Mammary epithelial cell (primary cell): ENCODE results near the gene CCDC13.

Source experiments
- EZH2 ChIP-seq: IDR thresholded peaks from 2 replicates; pipeline ENCODE4 v1.6.1; 2012; ENCODE audit warnings: low read length, inconsistent platforms, borderline replicate concordance
- TF ChIP-seq, protein P1 (sequence below), 2 donors: IDR thresholded peaks in 1 of 2; conservative IDR thresholded peaks in 1 of 2; 2 replicates each; pipeline ENCODE4 v1.5.1; 2011 to 2012; ENCODE audit warnings: inconsistent platforms in 2 of 2, low read length in 2 of 2, mild to moderate bottlenecking in 2 of 2, control low read depth in 1 of 2, low read depth in 1 of 2; ENCODE audit not compliant: insufficient read depth in 1 of 2; ENCODE audit errors: extremely low read depth in 1 of 2

- TF ChIP-seq, protein P1, sequence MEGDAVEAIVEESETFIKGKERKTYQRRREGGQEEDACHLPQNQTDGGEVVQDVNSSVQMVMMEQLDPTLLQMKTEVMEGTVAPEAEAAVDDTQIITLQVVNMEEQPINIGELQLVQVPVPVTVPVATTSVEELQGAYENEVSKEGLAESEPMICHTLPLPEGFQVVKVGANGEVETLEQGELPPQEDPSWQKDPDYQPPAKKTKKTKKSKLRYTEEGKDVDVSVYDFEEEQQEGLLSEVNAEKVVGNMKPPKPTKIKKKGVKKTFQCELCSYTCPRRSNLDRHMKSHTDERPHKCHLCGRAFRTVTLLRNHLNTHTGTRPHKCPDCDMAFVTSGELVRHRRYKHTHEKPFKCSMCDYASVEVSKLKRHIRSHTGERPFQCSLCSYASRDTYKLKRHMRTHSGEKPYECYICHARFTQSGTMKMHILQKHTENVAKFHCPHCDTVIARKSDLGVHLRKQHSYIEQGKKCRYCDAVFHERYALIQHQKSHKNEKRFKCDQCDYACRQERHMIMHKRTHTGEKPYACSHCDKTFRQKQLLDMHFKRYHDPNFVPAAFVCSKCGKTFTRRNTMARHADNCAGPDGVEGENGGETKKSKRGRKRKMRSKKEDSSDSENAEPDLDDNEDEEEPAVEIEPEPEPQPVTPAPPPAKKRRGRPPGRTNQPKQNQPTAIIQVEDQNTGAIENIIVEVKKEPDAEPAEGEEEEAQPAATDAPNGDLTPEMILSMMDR (conservative IDR thresholded peaks at IDR 0.05 in 1 of 2, IDR thresholded peaks at IDR 0.05 in 1 of 2; ENCODE audit: extremely low read depth in 1 of 2, insufficient read depth in 1 of 2, low read depth in 1 of 2, low read length in 2 of 2) = no peak
- TF ChIP-seq EZH2 = no peak
Measured at GRCh38 chr3:42762046-42762724, 10.9 kb downstream of the CCDC13 start.
